Osteocyte (in vitro differentiated cells): ENCODE results near the gene SPCS1. TPM values are rescaled to one million over a fixed set of nuclear protein-coding genes. Genes with fewer than 3 reads are reported as not detected.
"Not testable (repeated sequence)": the region's sequence is repeated elsewhere in the genome, so short reads cannot be mapped to it uniquely, and the experiment has no call there.

Experiments used
- DNase-seq: peaks from one replicate; pipeline ENCODE4 v3.0.0; 2021; ENCODE audit warnings: mixed read lengths; ENCODE audit not compliant: unreplicated experiment; ENCODE audit errors: extremely low spot score
- H3K27ac Mint-ChIP-seq: one replicate; pipeline ENCODE4 v1.8.0; 2021; ENCODE audit warnings: mild to moderate bottlenecking, mixed read lengths; ENCODE audit not compliant: unreplicated experiment
- H3K27me3 Mint-ChIP-seq: one replicate; pipeline ENCODE4 v1.8.0; 2021; ENCODE audit warnings: mixed read lengths; ENCODE audit not compliant: unreplicated experiment
- H3K36me3 Mint-ChIP-seq: one replicate; pipeline ENCODE4 v1.8.0; 2021; ENCODE audit warnings: mixed read lengths; ENCODE audit not compliant: unreplicated experiment
- H3K4me1 Mint-ChIP-seq: one replicate; pipeline ENCODE4 v1.8.0; 2021; ENCODE audit warnings: mixed read lengths; ENCODE audit not compliant: unreplicated experiment
- H3K4me3 Mint-ChIP-seq: one replicate; pipeline ENCODE4 v1.8.0; 2021; ENCODE audit warnings: mild to moderate bottlenecking, moderate library complexity, mixed read lengths; ENCODE audit not compliant: unreplicated experiment
- H3K9me3 Mint-ChIP-seq: one replicate; pipeline ENCODE4 v1.8.0; 2021; ENCODE audit warnings: mixed read lengths; ENCODE audit not compliant: unreplicated experiment
- CTCF ChIP-seq: fragments of 200-600 bp; sonication (generic); IDR thresholded peaks from 2 replicates; pipeline ENCODE4 v1.5.0; 2021; ENCODE audit warnings: antibody characterized with exemption, mild to moderate bottlenecking, moderate library complexity
- total RNA-seq: library from RNA; stranded (reverse); gene quantifications from 2 replicates; pipeline ENCODE4 v1.2.1, GENCODE V29; 2021

Gene SPCS1
- total RNA-seq, 1 donor from 2014 or later: 120 TPM

- H3K36me3 Mint-ChIP-seq: peaks cover 42% of the 10 kb centered on the region
- H3K27me3 Mint-ChIP-seq: no peaks in the 10 kb centered on the region
Measured at GRCh38 chr3:52671676-52672075, 34.2 kb upstream of the SPCS1 start.

GRCh38 chr3:52676201-52676600, 29.7 kb upstream of the SPCS1 start:
- not testable (repeated sequence) for H3K4me3 Mint-ChIP-seq, DNase-seq, H3K9me3 Mint-ChIP-seq, H3K27me3 Mint-ChIP-seq
- peaks cover 57% of the 10 kb centered on the region for H3K36me3 Mint-ChIP-seq
- peaks cover 23% of the 10 kb centered on the region for H3K4me1 Mint-ChIP-seq
- H3K27ac Mint-ChIP-seq: peak overlapping the region; percentile 13

More at GRCh38 chr3:52671676-52672075, 34.2 kb upstream of the SPCS1 start:
- no peak for DNase-seq
- no peak for TF ChIP-seq CTCF
- peaks cover 39% of the 10 kb centered on the region for H3K4me1 Mint-ChIP-seq
- H3K27ac Mint-ChIP-seq: peak overlapping the region; percentile 99
- H3K4me3 Mint-ChIP-seq: peak overlapping the region; percentile 64
- H3K9me3 Mint-ChIP-seq: no peaks in the 10 kb centered on the region

- no peaks in the 10 kb centered on the region for H3K27me3 Mint-ChIP-seq
- TF ChIP-seq CTCF: no peak
- H3K36me3 Mint-ChIP-seq: peaks cover 46% of the 10 kb centered on the region
- H3K9me3 Mint-ChIP-seq: no peaks in the 10 kb centered on the region
- peaks cover 29% of the 10 kb centered on the region for H3K4me1 Mint-ChIP-seq
- no peak overlapping the region for H3K4me3 Mint-ChIP-seq
- DNase-seq: no peak
- H3K27ac Mint-ChIP-seq: peak overlapping the region; percentile 74
Measured at GRCh38 chr3:52678265-52679198, 27.4 kb upstream of the SPCS1 start.

GRCh38 chr3:52679199-52679538, 26.7 kb upstream of the SPCS1 start:
- Mint-ChIP-seq H3K9me3 (no peaks in the 10 kb centered on the region), H3K4me1 (peaks cover 35% of the 10 kb centered on the region), H3K4me3 (no peak overlapping the region), H3K27me3 (no peaks in the 10 kb centered on the region), H3K27ac (peak overlapping the region; percentile 74), H3K36me3 (peaks cover 46% of the 10 kb centered on the region)
- no peak for DNase-seq
- TF ChIP-seq CTCF: no peak

GRCh38 chr3:52679811-52680210, 26.1 kb upstream of the SPCS1 start:
- no peak for DNase-seq

More at GRCh38 chr3:52679811-52680210, 26.1 kb upstream of the SPCS1 start:
- H3K4me1 Mint-ChIP-seq: peaks cover 42% of the 10 kb centered on the region
- no peaks in the 10 kb centered on the region for H3K9me3 Mint-ChIP-seq
- peaks cover 45% of the 10 kb centered on the region for H3K36me3 Mint-ChIP-seq
- no peak for TF ChIP-seq CTCF
- H3K27ac Mint-ChIP-seq: peak overlapping the region; percentile 74
- H3K4me3 Mint-ChIP-seq: no peak overlapping the region
- H3K27me3 Mint-ChIP-seq: no peaks in the 10 kb centered on the region
